GM12874 (cell line): Measurements from ENCODE around the gene CALML5.

ENCODE experiments used
- CTCF ChIP-seq: IDR thresholded peaks from 2 replicates; pipeline ENCODE4 v1.5.1; 2011; ENCODE audit warnings: low read depth, mild to moderate bottlenecking, control low read depth, low read length, moderate library complexity; ENCODE audit not compliant: insufficient read depth

Gene CALML5

DNA sequence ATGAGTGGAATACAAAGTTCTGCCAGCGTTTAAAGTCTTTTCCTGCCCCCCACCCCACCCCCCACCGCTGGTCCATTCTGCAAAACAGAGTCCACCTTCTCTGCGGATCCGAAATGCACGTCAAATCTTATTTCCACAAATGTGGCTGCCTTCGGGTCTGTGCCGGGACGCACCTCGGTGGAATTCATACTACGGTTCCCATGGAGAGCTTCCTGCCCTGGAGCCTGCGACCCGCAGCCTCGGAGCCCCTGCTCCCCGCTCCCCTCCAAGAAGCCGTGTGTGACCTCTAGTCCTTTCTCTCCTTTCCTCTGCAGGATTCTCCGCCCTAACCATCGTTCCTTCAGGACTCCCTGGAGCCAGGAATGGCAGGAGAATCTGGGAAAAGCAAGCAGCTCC, 12.5 kb upstream of the CALML5 start:
- no peak for TF ChIP-seq CTCF

GRCh38 chr10:5511231-5511884, 12.0 kb upstream of the CALML5 start:
- no peak for TF ChIP-seq CTCF

DNA sequence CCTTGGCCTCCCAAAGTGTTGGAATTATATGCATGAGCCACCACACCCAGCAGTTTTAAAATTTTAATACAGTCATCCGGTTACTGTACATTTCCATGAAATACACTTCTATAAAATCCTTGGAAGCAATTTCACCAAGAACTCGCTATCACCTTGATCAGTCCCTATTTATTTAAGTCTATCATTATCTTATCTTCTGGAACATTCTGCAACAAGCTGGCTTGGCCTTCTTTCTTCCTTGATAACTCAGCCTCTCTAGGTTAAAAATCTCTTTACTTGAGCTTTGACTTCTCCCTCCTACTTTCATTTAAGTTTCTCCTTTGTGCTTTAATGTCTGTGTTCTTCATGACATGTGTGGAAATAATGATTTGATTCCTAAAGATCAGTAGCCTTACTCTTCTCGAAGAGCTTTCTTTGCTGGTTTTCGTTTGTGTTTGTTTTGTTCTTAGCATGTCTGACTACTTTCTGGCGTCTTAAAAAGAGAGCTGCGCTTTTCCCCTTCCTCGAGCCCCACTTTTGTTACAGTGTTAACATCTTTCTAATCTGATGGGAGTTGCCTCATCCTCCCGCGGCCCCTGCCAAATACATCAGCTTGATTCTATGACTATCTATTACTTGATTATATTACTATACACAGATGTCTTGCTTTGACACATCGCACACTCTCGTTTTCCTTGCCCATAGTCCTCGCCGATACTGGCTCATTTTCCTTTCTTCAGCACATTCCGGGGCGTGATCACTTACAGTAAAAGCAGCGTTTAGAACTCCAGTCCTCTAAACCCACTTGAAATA, 11.1 kb upstream of the CALML5 start:
- no peak for TF ChIP-seq CTCF

- no peak for TF ChIP-seq CTCF
These were observed 10.3 kb upstream of the CALML5 start for GRCh38 chr10:5509691-5510090.

GRCh38 chr10:5509236-5509635, 9.9 kb upstream of the CALML5 start:
- TF ChIP-seq CTCF, result no peak

DNA sequence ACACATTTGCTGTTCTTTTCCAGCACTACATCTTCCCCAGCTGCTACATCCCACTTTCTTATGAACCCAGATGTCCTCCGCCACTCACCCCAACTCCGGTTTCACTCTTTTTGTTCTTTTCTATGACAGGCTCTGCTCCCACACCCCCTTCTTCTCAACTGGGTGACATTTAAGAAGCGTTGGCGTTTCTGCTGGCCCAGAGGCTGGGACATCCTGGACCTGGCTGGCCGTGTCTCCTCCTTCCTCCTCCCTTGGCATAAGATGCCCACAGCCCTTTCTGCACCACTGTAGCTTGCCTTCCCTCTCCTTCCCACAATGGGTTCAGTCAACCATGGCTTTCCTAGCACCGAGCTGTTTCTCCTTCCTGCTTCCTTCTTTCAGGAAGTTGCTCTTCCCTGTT, 9.4 kb upstream of the CALML5 start:
- no peak for TF ChIP-seq CTCF

DNA sequence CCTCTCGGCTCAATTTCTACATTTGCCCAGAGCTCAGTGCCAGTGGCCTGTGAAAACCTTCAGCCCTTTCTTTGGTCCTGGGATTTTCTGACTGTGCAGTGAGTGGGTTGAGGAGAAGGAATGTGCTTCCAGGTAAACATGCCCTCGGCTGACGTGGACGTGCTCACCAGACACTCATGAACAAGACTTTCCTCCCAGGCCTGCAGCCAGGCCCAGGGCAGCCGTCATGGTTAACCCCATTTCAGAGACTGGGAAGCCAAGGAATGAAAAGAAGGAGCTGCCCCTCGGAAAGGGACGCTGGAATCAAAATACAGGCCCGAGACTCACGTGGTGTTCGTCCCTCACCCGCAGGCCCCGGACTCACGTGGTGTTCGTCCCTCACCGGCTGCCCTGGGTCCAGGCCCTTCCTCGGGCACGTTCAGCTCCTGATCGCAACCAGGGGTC, 8.8 kb upstream of the CALML5 start:
- TF ChIP-seq CTCF, result no peak
